Measurements from ENCODE around the gene SPIN2B. TPM values are rescaled to one million over a fixed set of nuclear protein-coding genes. Genes with fewer than 3 reads are reported as not detected.

SPIN2B gene
- total and polyA plus RNA-seq, 2 of the 4 experiments (the other 2 are of a cell fraction): 3.0 to 9.3 TPM

DNA sequence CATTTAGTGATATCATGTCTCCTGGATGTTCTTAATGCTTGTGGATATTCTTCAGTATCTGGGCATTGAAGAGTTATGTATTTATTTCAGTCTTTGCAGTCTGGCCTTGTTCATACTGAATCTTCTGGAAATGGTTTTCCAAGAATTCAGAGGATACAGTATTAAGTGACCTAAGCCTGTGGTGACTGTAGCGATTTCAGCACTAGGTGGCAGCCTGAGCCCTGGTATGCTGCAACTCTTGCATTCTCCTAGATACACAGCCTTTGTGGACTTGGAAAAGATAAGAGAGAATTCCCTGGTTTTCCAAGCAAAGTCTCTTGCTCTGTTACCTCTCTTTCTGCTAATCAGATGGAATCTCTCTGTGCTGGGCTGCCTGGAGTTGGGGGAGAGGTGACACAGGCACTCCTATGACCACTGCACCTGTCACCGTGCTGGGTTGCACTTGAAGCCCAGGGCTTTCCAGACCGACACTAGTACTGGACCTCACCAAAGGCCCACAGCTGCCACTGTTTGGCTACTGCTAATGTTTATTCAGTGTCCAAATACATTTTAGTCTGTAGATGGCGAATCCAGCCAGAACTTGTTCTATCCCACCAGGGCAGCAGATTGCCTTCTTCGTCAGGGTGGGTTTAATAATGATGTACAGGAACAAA, 35.2 kb upstream of the SPIN2B start:
- H3K27me3 ChIP-seq (ENCODE audit: control insufficient read depth, insufficient read depth, low read length): no peaks in the 10 kb centered on the region
- WGBS, 2 experiments (ENCODE audit: extremely low coverage in 2 of 2, insufficient read length in 1 of 2): no CpG with 5 or more reads among the region's 5 CpGs
- H3K4me1 ChIP-seq (ENCODE audit: control insufficient read depth, insufficient read depth, low read length): no peaks in the 10 kb centered on the region
- no peak overlapping the region for H3K4me3 ChIP-seq (ENCODE audit: insufficient read depth, low read depth, low read length)
- no peaks in the 10 kb centered on the region for H3K9me1 ChIP-seq (ENCODE audit: insufficient read depth, low read length)
- no peak overlapping the region for H2BK5ac ChIP-seq (ENCODE audit: low read depth, low read length, poor library complexity, severe bottlenecking)
- ATAC-seq (ENCODE audit: low read depth): peak; percentile 85
- ChIA-PET CTCF (interaction anchor here (0.7 to 1.0 kb wide), 2 partner anchors 11 to 12 kb away, joined by 3 to 5 read pairs; no protein-coding TSS in a partner anchor), POLR2A (ENCODE audit: unreplicated experiment) (no interaction called here)
- no peak overlapping the region for H4K8ac ChIP-seq (ENCODE audit: low read depth in 2 of 2, low read length in 2 of 2)
- intact Hi-C loops (cut with micrococcal nuclease): loop anchor here (5.0 to 10.0 kb wide), 2 partner anchors 296 to 438 kb away; partner anchors contain the start of gene ZXDB
- BruUV-seq (replicated peaks): no TSS peak
- H2BK15ac ChIP-seq (ENCODE audit: low read depth, low read length): no peak overlapping the region
- no peak overlapping the region for H4K5ac ChIP-seq (ENCODE audit: low read depth, low read length)
- H3K23ac ChIP-seq (ENCODE audit: low read depth, low read length): no peak overlapping the region
- no peaks in the 10 kb centered on the region for H3K79me1 ChIP-seq (ENCODE audit: low read depth in 1 of 2, low read length in 2 of 2)
- H3K14ac ChIP-seq (replicated peaks; ENCODE audit: low read depth, low read length): no peak overlapping the region
- in situ Hi-C loops (cut with MboI; ENCODE audit: low sequenced_read_pairs): no loop called here
- H2AK5ac ChIP-seq (ENCODE audit: low read depth, low read length): no peak overlapping the region
- no peak overlapping the region for H4K91ac ChIP-seq (ENCODE audit: insufficient read depth, low read depth, low read length)
- dilution Hi-C loops (cut with HindIII; ENCODE audit: low sequenced_read_pairs, unreplicated experiment): no loop called here
- H3K9ac ChIP-seq (ENCODE audit: low read depth, low read length): no peak overlapping the region
- H3K18ac ChIP-seq (ENCODE audit: low read depth, low read length): no peak overlapping the region
- H2BK20ac ChIP-seq (ENCODE audit: low read depth, low read length): no peak overlapping the region
- H3K56ac ChIP-seq (ENCODE audit: extremely low read depth, insufficient read depth, low read length): no peak overlapping the region
- H3K4ac ChIP-seq (ENCODE audit: low read depth, low read length): no peak overlapping the region
- no peak overlapping the region for H3K27ac ChIP-seq (ENCODE audit: insufficient read depth, low read length)
- peak; percentile 40 for DNase-seq
- H2AK9ac ChIP-seq (replicated peaks; ENCODE audit: low read depth, low read length, poor library complexity): no peak overlapping the region
- no peak overlapping the region for H3K4me2 ChIP-seq (ENCODE audit: low read depth, low read length)
- no peaks in the 10 kb centered on the region for H3K36me3 ChIP-seq (ENCODE audit: control insufficient read depth, insufficient read depth, low read length)
- no peak overlapping the region for H2AFZ ChIP-seq (replicated peaks; ENCODE audit: low read length, poor library complexity)
- no peaks in the 10 kb centered on the region for H3K9me3 ChIP-seq (ENCODE audit: control insufficient read depth, insufficient read depth, low read length)
- no peak overlapping the region for H2BK120ac ChIP-seq (ENCODE audit: low read depth, low read length)
- no peaks in the 10 kb centered on the region for H4K20me1 ChIP-seq (ENCODE audit: insufficient read depth, low read length)
- TF ChIP-seq, protein P1, sequence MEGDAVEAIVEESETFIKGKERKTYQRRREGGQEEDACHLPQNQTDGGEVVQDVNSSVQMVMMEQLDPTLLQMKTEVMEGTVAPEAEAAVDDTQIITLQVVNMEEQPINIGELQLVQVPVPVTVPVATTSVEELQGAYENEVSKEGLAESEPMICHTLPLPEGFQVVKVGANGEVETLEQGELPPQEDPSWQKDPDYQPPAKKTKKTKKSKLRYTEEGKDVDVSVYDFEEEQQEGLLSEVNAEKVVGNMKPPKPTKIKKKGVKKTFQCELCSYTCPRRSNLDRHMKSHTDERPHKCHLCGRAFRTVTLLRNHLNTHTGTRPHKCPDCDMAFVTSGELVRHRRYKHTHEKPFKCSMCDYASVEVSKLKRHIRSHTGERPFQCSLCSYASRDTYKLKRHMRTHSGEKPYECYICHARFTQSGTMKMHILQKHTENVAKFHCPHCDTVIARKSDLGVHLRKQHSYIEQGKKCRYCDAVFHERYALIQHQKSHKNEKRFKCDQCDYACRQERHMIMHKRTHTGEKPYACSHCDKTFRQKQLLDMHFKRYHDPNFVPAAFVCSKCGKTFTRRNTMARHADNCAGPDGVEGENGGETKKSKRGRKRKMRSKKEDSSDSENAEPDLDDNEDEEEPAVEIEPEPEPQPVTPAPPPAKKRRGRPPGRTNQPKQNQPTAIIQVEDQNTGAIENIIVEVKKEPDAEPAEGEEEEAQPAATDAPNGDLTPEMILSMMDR (conservative IDR thresholded peaks at IDR 0.05; ENCODE audit: low read depth, low read length): peak; percentile 43
- TF ChIP-seq POLR2A (IDR thresholded peaks at IDR 0.05; ENCODE audit: low read depth, low read length): no peak
- TF ChIP-seq RCOR1 (IDR thresholded peaks at IDR 0.05; ENCODE audit: insufficient replicate concordance, low read length): no peak
- no peak for TF ChIP-seq FOS (IDR thresholded peaks at IDR 0.05; ENCODE audit: low read depth, low read length)
- TF ChIP-seq NFE2L2 (IDR thresholded peaks at IDR 0.05; ENCODE audit: low read depth, low read length): no peak
- 0 out of 2 replicates have a peak, but pooled peaks have one; percentile 7 for TF ChIP-seq SMC3 (IDR thresholded peaks at IDR 0.05; ENCODE audit: low read depth, low read length)
- TF ChIP-seq, protein P2, sequence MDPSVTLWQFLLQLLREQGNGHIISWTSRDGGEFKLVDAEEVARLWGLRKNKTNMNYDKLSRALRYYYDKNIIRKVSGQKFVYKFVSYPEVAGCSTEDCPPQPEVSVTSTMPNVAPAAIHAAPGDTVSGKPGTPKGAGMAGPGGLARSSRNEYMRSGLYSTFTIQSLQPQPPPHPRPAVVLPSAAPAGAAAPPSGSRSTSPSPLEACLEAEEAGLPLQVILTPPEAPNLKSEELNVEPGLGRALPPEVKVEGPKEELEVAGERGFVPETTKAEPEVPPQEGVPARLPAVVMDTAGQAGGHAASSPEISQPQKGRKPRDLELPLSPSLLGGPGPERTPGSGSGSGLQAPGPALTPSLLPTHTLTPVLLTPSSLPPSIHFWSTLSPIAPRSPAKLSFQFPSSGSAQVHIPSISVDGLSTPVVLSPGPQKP (IDR thresholded peaks at IDR 0.05; ENCODE audit: borderline replicate concordance, low read depth, low read length): no peak
- TF ChIP-seq RAD21 (IDR thresholded peaks at IDR 0.05; ENCODE audit: low read length): peak; percentile 40; the same call in 1 of the 2 replicates

All from IMR-90 (cell line).